ENCODE data around the gene RRAGA. TPM values are rescaled to one million over a fixed set of nuclear protein-coding genes. Genes with fewer than 3 reads are reported as not detected.
"Not testable (repeated sequence)": the region's sequence is repeated elsewhere in the genome, so short reads cannot be mapped to it uniquely, and the experiment has no call there.

Gene RRAGA
- total RNA-seq: 38.4 and 51.6 TPM in 2 replicates

- peak; percentile 84 for DNase-seq (ENCODE audit: low read depth, low spot score)
Measured at GRCh38 chr9:19048966-19049916, at the start of gene RRAGA. Gene RRAGA, plus strand, starts transcription at chr9:19049427. Its CDS starts 233 bp downstream, at chr9:19049660.

- DNase-seq (ENCODE audit: low read depth, low spot score): no peak
Measured at GRCh38 chr9:19000133-19000532, 49.1 kb upstream of the RRAGA start.

GRCh38 chr9:19009391-19009965 lies 39.7 kb upstream of the RRAGA start:
- no peak for DNase-seq (ENCODE audit: low read depth, low spot score)

GRCh38 chr9:19018201-19018600 lies 31.0 kb upstream of the RRAGA start:
- DNase-seq (ENCODE audit: low read depth, low spot score): no peak

- DNase-seq (ENCODE audit: low read depth, low spot score): no peak
Measured at GRCh38 chr9:19020886-19021455, 28.3 kb upstream of the RRAGA start.

GRCh38 chr9:19021649-19022048 lies 27.6 kb upstream of the RRAGA start:
- not testable (repeated sequence) for DNase-seq (ENCODE audit: low read depth, low spot score)

- no peak for DNase-seq (ENCODE audit: low read depth, low spot score)
Measured at GRCh38 chr9:19022206-19022605, 27.0 kb upstream of the RRAGA start.

- DNase-seq (ENCODE audit: low read depth, low spot score): no peak
Measured at GRCh38 chr9:19023078-19023477, 26.1 kb upstream of the RRAGA start.

GRCh38 chr9:19026375-19026774 lies 22.9 kb upstream of the RRAGA start:
- DNase-seq (ENCODE audit: low read depth, low spot score): no peak

GRCh38 chr9:19027825-19028224 lies 21.4 kb upstream of the RRAGA start:
- no peak for DNase-seq (ENCODE audit: low read depth, low spot score)

- DNase-seq (ENCODE audit: low read depth, low spot score): no peak
Measured at GRCh38 chr9:19028835-19029451, 20.3 kb upstream of the RRAGA start.

GRCh38 chr9:19030899-19031298 lies 18.3 kb upstream of the RRAGA start:
- no peak for DNase-seq (ENCODE audit: low read depth, low spot score)

GRCh38 chr9:19032406-19032805 lies 16.8 kb upstream of the RRAGA start:
- no peak for DNase-seq (ENCODE audit: low read depth, low spot score)

- DNase-seq (ENCODE audit: low read depth, low spot score): no peak
Measured at GRCh38 chr9:19033015-19033414, 16.2 kb upstream of the RRAGA start, which contains the start of gene SAXO1. Gene SAXO1, minus strand, starts transcription at chr9:19033209. Its CDS starts 301 bp downstream, at chr9:19032908.

GRCh38 chr9:19036611-19037010 lies 12.6 kb upstream of the RRAGA start:
- no peak for DNase-seq (ENCODE audit: low read depth, low spot score)

GRCh38 chr9:19049917-19050636 lies 850 bp downstream of the RRAGA start:
- no peak for DNase-seq (ENCODE audit: low read depth, low spot score)

- no peak for DNase-seq (ENCODE audit: low read depth, low spot score)
Measured at GRCh38 chr9:19050637-19051591, 1.7 kb downstream of the RRAGA start.

- no peak for DNase-seq (ENCODE audit: low read depth, low spot score)
Measured at GRCh38 chr9:19057033-19057432, 7.8 kb downstream of the RRAGA start.

- no peak for DNase-seq (ENCODE audit: low read depth, low spot score)
Measured at GRCh38 chr9:19074229-19074628, 25.0 kb downstream of the RRAGA start.

- no peak for DNase-seq (ENCODE audit: low read depth, low spot score)
Measured at GRCh38 chr9:19074836-19075235, 25.6 kb downstream of the RRAGA start.
